NCI-H2196 (cell line): ENCODE measurements around the gene JARID2.

ENCODE experiments used
- DNase-seq: peaks from one replicate; lab custom pipeline; 2025; ENCODE audit not compliant: unreplicated experiment; lab: John Stamatoyannopoulos, UW

The JARID2 gene

GRCh38 chr6:15246666-15247499, 1.0 kb downstream of the JARID2 start:
- no peak for DNase-seq

GRCh38 chr6:15247500-15248450, 1.9 kb downstream of the JARID2 start:
- peak; percentile 45 for DNase-seq

GRCh38 chr6:15248451-15249370, 2.8 kb downstream of the JARID2 start:
- peak; percentile 99 for DNase-seq

- DNase-seq = no peak
These were observed 3.6 kb downstream of the JARID2 start for GRCh38 chr6:15249371-15250019.

GRCh38 chr6:15250187-15251168, 4.6 kb downstream of the JARID2 start:
- no peak for DNase-seq

- DNase-seq = no peak
These were observed 6.3 kb downstream of the JARID2 start for GRCh38 chr6:15252195-15252594.

GRCh38 chr6:15253203-15254022, 7.5 kb downstream of the JARID2 start:
- no peak for DNase-seq

- DNase-seq = no peak
These were observed 8.5 kb downstream of the JARID2 start for GRCh38 chr6:15254070-15254975.

GRCh38 chr6:15255481-15255880, 9.6 kb downstream of the JARID2 start:
- DNase-seq = no peak

- DNase-seq = no peak
These were observed 10.1 kb downstream of the JARID2 start for GRCh38 chr6:15255909-15256395.

- DNase-seq = no peak
These were observed 10.8 kb downstream of the JARID2 start for GRCh38 chr6:15256538-15257271.

- DNase-seq = no peak
These were observed 11.7 kb downstream of the JARID2 start for GRCh38 chr6:15257357-15258132.

- DNase-seq = no peak
These were observed 13.9 kb downstream of the JARID2 start for GRCh38 chr6:15259766-15260098.

- DNase-seq = no peak
These were observed 14.4 kb downstream of the JARID2 start for GRCh38 chr6:15260099-15260821.

- no peak for DNase-seq
These were observed 18.0 kb downstream of the JARID2 start for GRCh38 chr6:15263780-15264374.
